ENCODE results near the gene DNAL1.

Gene DNAL1

DNA sequence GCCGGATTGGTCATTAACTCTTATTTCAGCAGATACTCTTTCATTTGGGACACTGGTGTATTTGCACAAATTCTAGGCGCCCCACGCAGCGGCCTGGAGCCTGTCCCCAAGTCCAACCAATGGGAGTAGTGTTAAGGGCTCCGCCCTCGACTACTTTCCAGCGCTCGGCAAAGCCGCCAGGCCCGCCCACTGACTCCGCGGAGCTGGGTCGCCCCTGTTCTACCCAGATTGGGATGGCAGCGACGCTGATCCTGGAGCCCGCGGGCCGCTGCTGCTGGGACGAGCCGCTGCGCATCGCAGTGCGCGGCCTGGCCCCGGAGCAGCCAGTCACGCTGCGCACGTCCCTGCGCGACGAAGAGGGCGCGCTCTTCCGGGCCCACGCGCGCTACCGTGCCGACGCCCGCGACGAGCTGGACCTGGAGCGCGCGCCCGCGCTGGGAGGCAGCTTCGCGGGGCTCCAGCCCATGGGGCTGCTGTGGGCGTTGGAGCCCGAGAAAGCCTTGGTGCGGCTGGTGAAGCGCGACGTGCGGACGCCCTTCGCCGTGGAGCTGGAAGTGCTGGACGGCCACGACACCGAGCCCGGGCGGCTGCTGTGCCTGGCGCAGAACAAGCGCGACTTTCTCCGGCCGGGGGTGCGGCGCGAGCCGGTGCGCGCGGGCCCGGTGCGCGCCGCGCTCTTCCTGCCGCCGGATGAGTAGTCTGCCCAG, 32.3 kb upstream of the DNAL1 start, which contains the start of gene ACOT6:
TSS of gene ACOT6 (plus strand) at position 179 of the 707 bp plus-strand sequence. CDS start at position 234, 55 bp downstream.
- H3K4me3 ChIP-seq (ENCODE audit: low read depth, low read length) = peak within 1 kb of the TSS; percentile 56
- no peak for TF ChIP-seq CTCF (IDR thresholded peaks at IDR 0.05; ENCODE audit: insufficient read depth, low read depth, low read length, missing control alignments)
- DNase-seq (ENCODE audit: low read depth) = peak; percentile 72

- TF ChIP-seq CTCF (IDR thresholded peaks at IDR 0.05; ENCODE audit: insufficient read depth, low read depth, low read length, missing control alignments) = no peak
- DNase-seq (ENCODE audit: low read depth) = no peak
- H3K4me3 ChIP-seq (ENCODE audit: low read depth, low read length) = peak overlapping the region; percentile 56
These were observed 31.8 kb upstream of the DNAL1 start for GRCh38 chr14:73613046-73613383.

- no peak overlapping the region for H3K4me3 ChIP-seq (ENCODE audit: low read depth, low read length)
- no peak for TF ChIP-seq CTCF (IDR thresholded peaks at IDR 0.05; ENCODE audit: insufficient read depth, low read depth, low read length, missing control alignments)
- no peak for DNase-seq (ENCODE audit: low read depth)
These were observed 31.3 kb upstream of the DNAL1 start for GRCh38 chr14:73613419-73613963.

- DNase-seq (ENCODE audit: low read depth) = no peak
- TF ChIP-seq CTCF (IDR thresholded peaks at IDR 0.05; ENCODE audit: insufficient read depth, low read depth, low read length, missing control alignments) = no peak
- no peak overlapping the region for H3K4me3 ChIP-seq (ENCODE audit: low read depth, low read length)
These were observed 28.0 kb upstream of the DNAL1 start for GRCh38 chr14:73616831-73617230.

GRCh38 chr14:73619524-73619923, 25.3 kb upstream of the DNAL1 start:
- no peak for TF ChIP-seq CTCF (IDR thresholded peaks at IDR 0.05; ENCODE audit: insufficient read depth, low read depth, low read length, missing control alignments)
- DNase-seq (ENCODE audit: low read depth) = no peak
- no peak overlapping the region for H3K4me3 ChIP-seq (ENCODE audit: low read depth, low read length)

GRCh38 chr14:73620268-73620667, 24.5 kb upstream of the DNAL1 start:
- no peak for DNase-seq (ENCODE audit: low read depth)
- TF ChIP-seq CTCF (IDR thresholded peaks at IDR 0.05; ENCODE audit: insufficient read depth, low read depth, low read length, missing control alignments) = no peak
- no peak overlapping the region for H3K4me3 ChIP-seq (ENCODE audit: low read depth, low read length)
